HUDEP-2 (cell line): ENCODE measurements around the gene ATP12A.

Experiments
- DNase-seq, 76 experiments: peaks; one replicate each; lab custom pipeline; 2025; ENCODE audit not compliant: unreplicated experiment in 76 of 76; lab: John Stamatoyannopoulos, UW

The ATP12A gene

DNA sequence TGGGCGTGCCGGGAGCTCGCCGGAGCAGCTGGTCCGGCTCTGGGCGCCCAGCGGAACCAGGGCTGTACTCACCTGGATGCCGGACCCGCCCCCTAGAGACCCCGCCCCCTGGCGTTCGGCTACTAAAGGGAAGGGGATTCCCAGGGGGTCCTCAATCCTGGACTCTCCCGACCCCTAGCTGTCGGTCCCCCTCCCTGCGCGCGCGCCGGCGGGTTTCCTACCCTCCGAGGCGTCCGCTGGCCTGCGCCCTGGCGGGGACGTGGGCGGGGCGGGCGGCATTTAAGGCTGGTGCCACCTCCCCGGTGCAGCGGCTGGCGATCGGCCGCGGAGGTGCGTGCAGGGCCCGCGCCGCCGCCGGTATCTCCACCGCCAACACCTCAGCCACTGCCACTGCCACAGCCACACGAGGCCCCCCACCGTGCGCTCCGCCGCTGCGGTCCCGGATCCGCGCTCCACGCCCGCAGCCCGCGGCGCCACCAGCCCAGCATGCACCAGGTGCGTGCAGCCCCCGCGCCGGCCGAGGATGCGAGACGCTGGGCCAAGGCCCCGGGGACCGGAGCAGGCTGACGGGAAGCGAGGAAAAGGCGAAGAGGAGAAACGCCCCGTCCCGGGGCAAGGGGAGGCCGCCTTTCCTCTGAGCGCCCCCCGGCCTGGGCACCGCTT is at the start of gene ATP12A:
Gene ATP12A, plus strand, starts transcription at position 151 of the 663 bp plus-strand sequence. Its CDS starts 336 bp downstream, at position 487.
- DNase-seq = peak in 3 of 76 experiments; percentile 2 to 44 (median 4)

DNA sequence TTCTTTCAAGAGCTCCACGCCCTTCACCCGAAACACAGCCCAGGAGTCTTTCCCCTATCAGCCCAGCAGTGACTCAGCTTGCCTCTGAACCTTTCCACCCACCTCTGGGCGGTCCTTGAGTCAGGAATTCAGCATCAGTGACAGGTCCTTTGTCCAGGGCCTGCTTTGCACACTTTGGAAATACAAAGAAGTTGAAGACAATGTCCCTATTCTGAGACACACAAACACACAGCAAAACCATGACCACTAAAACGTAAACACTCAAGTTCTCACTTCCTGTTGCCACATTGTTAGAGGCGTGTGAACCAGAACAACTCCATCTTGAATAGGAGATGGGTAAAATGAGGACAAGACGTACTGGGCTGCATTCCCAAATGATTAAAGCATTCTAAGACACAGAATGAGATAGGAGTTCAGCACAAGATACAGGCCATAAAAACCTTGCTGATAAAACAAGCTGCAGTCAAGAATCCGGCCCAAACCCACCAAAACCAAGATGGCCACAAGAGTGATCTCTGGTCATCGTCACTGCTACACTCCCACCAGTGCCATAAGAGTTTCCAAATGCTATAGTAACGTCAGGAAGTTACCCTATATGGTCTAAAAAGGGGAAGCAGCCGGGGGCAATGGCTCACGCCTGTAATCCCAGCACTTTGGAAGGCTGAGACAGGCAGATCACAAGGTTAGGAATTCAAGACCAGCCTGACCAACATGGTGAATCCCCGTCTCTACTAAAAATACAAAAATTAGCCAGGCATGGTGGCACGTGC is 49.2 kb upstream of the ATP12A start:
- DNase-seq = peak in 20 of 76 experiments; percentile 3 to 52 (median 14)

GRCh38 chr13:24631922-24632321 is 48.3 kb upstream of the ATP12A start:
- DNase-seq = no peak

GRCh38 chr13:24632382-24633121 is 47.7 kb upstream of the ATP12A start:
- DNase-seq = peak in 1 of 76 experiments; percentile 2

DNA sequence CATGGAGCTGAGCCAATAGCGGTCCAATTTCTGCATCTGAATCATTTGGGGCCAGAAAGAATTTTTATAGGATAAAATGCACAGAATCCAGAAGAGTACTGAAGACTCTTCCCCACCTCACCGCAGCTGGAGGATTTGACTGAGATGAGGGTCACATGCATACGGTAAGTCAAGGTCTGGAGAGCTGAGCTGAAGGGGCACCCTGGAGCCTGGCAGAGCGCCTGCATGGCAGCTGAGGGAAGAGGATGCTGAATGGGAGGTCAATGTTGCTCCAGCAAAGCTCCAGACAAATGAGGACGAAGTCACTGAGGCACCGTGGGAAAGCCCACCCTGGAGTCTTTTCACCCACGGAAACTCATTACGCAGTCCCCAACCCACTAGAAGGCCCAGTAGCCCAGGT is 43.4 kb upstream of the ATP12A start:
- DNase-seq = no peak

GRCh38 chr13:24638096-24638495 is 42.1 kb upstream of the ATP12A start:
- DNase-seq = no peak

DNA sequence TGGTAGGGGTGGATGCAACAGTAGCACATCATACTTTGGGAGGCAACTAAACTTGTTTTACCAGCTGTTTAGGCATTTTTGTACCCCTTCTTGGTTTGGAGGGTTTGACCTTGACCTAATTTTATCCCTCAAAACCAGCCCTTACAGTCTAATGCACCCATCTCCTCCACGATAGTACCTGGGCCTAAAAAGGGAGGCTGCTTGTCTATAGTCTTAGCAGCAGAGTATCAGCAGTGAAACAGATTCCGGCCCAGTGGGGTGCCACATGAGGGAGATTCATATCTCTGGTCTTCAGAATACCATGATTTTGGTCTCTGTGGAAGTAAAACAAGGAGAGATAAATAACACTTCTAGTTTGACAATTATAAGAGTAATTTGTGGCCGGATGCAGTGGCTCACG is 39.5 kb upstream of the ATP12A start:
- peak in 1 of 76 experiments; percentile 12 for DNase-seq

GRCh38 chr13:24642219-24642618 is 38.0 kb upstream of the ATP12A start:
- DNase-seq = no peak

GRCh38 chr13:24644036-24644435 is 36.2 kb upstream of the ATP12A start:
- peak in 54 of 76 experiments; percentile 5 to 82 (median 45) for DNase-seq

- no peak for DNase-seq
These were observed 31.9 kb upstream of the ATP12A start for GRCh38 chr13:24648271-24648670.

GRCh38 chr13:24648983-24649687 is 31.1 kb upstream of the ATP12A start:
- DNase-seq = no peak

DNA sequence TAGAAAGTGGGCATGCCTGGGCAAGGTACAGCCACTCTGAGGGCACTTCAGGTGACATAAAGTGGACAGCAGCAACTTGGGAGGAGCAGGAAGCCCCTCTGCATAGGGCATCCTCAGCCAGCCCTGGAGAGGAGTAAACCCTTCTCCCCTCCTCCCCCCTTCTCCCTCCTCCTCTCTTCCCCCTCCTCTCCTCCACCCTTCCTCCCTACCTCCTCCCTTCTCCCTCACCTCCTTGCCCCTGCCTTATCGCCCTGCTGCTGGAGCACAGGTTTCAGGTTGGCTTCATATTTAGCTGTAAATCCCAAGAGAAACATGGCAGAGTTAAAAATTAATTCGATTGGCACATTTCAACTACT is 30.5 kb upstream of the ATP12A start:
- DNase-seq = no peak

- DNase-seq = no peak
These were observed 30.0 kb upstream of the ATP12A start for GRCh38 chr13:24650161-24650560.

DNA sequence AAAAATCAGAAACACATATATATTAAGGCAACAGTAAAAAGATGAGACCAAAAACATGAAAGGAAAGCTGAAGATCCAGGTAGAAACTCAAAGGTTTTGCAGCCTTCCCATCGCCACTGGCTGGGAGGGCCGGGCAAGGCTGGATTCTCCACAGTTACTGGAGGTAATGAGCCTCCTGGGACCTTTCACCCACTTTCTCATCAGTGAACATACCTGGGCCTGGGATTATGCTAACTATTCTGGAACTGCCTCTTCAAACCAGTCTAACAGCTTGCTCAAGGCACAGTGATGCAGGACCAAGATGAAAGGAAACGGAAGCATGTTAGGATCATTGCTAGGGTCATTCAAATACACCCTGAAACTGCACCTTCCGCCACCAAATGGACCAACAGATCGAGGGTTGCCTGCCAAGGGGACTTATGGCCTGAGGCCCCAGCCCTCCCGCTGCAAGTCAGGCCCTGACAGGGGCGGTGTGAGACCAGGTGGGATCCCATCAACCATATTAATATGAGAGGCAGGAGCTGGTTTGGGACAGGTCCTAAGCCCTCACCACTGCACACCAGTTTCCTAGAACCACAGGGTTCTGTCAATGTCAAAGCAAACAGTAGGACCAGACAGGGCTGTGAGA is 28.4 kb upstream of the ATP12A start:
- DNase-seq = no peak

DNA sequence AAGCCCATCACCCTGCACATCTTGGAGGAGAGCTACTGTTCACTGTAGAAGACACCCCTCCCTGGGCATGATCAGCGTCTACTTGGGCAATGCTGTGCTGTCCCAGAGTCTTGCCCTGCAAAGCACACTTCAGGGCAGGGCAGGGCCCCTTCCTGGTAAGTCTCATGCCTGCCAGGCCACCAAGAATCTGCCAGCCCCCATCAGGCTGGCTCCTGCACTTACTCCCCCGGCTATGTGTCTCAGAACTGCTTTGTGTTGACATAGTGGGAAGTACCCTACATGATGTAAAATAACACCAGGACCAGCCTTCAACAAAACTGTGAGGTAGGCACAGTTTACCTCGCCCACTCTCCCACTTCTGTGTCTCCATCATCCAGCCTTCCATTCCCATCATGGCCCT is 27.8 kb upstream of the ATP12A start:
- DNase-seq = no peak

DNA sequence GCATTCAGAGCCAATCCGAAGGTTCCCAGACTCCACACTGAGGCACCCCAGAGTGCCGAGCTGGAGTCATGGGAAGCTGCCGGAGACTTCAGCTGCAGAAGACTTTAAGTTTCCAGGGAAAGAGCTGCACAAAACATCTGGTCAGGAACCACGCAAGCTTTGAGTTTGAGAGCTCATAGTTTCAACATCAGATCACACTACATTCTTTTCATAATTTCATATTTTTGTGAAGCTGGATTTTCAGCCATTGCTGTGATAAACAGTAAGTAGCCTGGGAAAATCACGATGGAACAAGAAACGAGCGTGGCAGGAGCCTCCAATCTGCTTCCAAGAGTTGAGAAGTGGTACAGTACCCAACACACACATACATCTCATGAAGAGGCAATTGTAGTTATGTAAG is 25.5 kb upstream of the ATP12A start:
- DNase-seq = no peak

GRCh38 chr13:24659239-24659638 is 21.0 kb upstream of the ATP12A start:
- no peak for DNase-seq

DNA sequence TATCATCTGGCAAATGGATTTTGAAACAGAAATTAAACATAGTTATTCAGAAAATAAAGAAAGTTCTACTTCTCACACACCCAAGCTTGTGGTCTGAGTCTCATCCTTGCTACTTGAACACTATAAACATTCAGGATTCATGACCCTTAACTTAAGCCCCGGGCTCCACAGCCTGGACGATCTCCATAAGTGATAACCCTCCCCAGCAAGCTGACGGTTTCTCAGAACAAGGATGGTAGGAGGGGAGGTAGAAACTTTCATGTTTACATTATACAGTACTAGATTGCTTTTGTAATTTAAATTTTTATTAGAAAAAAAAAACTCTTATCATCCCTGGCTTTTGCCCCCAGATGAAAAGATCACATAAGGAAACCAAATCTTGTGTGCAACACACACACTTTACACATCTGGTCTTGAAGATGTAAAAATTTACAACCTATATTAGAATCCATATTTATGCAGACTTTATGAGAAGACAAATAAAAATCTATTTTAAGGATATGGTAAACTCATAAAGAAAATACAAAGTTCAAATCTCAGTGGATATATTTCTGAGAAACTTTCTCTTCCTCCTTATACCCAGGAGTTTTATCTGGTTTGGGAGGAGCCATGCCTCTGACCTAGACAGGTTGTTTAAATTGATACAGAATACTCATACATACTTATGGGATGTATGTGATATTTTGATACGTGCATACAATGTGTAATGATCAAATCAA is 20.0 kb upstream of the ATP12A start:
- DNase-seq = peak in 13 of 76 experiments; percentile 2 to 17 (median 9)

GRCh38 chr13:24661713-24662112 is 18.5 kb upstream of the ATP12A start:
- no peak for DNase-seq
